ENCODE results near the gene CARF.
"Not testable (repeated sequence)": the region's sequence is repeated elsewhere in the genome, so short reads cannot be mapped to it uniquely, and the experiment has no call there.

CARF gene

GRCh38 chr2:202934456-202934855 lies 22.4 kb downstream of the CARF start:
- DNase-seq: no peak

- no peak for DNase-seq
Measured at GRCh38 chr2:202938960-202939359, 26.9 kb downstream of the CARF start.

- no peak for DNase-seq
Measured at GRCh38 chr2:202941771-202942170, 29.7 kb downstream of the CARF start.

GRCh38 chr2:202944408-202944807 lies 32.3 kb downstream of the CARF start:
- no peak for DNase-seq

GRCh38 chr2:202944816-202945215 lies 32.7 kb downstream of the CARF start:
- no peak for DNase-seq

- DNase-seq: no peak
Measured at GRCh38 chr2:202945497-202945896, 33.4 kb downstream of the CARF start.

- DNase-seq: not testable (repeated sequence)
Measured at GRCh38 chr2:202949333-202949732, 37.3 kb downstream of the CARF start.

GRCh38 chr2:202950592-202950991 lies 38.5 kb downstream of the CARF start:
- no peak for DNase-seq

GRCh38 chr2:202960524-202960923 lies 48.4 kb downstream of the CARF start:
- no peak for DNase-seq

- no peak for DNase-seq
Measured at GRCh38 chr2:202963712-202964111, 51.6 kb downstream of the CARF start.

GRCh38 chr2:202965810-202966460 lies 53.9 kb downstream of the CARF start:
- DNase-seq: no peak

- DNase-seq: not testable (repeated sequence)
Measured at GRCh38 chr2:202969404-202969803, 57.3 kb downstream of the CARF start.

GRCh38 chr2:202976809-202977208 lies 64.7 kb downstream of the CARF start:
- DNase-seq: no peak

- DNase-seq: no peak
Measured at GRCh38 chr2:202982779-202983491, 70.9 kb downstream of the CARF start.

GRCh38 chr2:202989749-202990148 lies 77.7 kb downstream of the CARF start:
- no peak for DNase-seq

GRCh38 chr2:202990501-202990900 lies 78.4 kb downstream of the CARF start:
- DNase-seq: no peak

GRCh38 chr2:202997113-202997512 lies 85.0 kb downstream of the CARF start:
- DNase-seq: not testable (repeated sequence)

GRCh38 chr2:203002054-203002821 lies 90.2 kb downstream of the CARF start:
- no peak for DNase-seq

- no peak for DNase-seq
Measured at GRCh38 chr2:203003716-203004115, 91.6 kb downstream of the CARF start.

GRCh38 chr2:203014456-203015199 lies 102.6 kb downstream of the CARF start, which contains the start of gene NBEAL1:
TSS of gene NBEAL1 (plus strand) at chr2:203014875. CDS start at chr2:203016385, 1,510 bp downstream.
- DNase-seq: peak; percentile 93

GRCh38 chr2:203016716-203017115 lies 104.6 kb downstream of the CARF start:
- DNase-seq: no peak

- DNase-seq: no peak
Measured at GRCh38 chr2:203018181-203018580, 106.1 kb downstream of the CARF start.

Measured in right kidney (tissue), 1 donor.